Non-pigmented ciliary epithelial cell (primary cell): ENCODE results near the gene PRICKLE2.

ENCODE experiments used
- DNase-seq: peaks from one replicate; pipeline ENCODE4 v3.0.0-alpha.2; 2010; ENCODE audit warnings: low read depth

PRICKLE2 gene

DNA sequence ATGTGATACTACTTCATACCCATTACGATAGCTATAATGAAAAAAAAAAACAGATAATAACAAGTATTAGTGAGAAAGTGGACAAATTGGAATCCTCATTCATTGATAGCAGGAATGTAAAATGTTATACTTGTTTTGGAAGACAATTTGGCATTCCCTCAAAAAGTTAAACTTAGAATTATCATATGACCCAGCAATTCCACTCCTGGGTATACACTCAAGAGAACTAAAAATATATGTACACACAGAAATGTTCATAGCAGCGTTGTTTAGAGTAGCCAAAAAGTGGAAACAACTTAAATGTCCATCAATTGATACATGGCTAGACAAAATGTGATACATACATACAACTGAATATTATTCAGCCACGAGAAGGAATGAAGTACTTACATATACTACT, 69.9 kb downstream of the PRICKLE2 start:
- no peak for DNase-seq

DNA sequence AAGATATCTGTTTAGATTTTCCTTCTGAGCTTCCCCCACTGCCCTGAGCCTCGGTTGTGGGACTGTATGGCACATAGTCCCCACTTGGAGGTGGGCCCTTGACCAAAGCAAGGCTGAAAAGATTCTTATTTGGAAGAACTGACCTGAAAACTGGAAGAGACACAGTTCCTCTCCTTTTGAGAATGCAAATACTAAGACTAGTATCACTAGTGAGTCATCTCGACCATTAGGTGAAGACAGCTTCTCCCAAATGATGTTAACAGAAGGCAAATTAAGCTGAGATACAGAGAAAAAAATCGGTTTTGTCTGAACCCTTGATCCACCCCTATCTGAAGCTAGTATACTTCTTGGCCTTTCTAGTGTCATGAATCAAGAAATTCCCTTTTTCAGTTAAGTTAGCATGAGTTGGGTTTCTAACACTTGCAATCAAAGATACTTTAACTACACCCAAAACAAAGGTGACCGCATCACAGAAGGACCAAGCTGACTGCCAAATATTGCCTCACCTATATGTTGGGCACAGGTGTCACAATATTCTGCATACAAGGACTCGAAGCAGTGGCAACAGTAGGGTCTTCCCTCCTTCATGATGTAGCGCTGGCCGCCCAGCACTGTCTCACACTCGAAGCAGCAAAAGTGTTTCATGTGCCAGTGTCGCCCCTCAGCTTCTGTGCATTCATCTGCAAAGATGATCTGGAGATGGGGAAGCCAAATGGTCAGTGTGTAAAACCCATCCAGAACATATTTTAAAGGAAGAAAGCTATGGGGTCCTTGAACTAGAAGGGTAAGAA, 72.4 kb downstream of the PRICKLE2 start:
- DNase-seq: no peak

GRCh38 chr3:64152086-64152485, 73.2 kb downstream of the PRICKLE2 start:
- no peak for DNase-seq

DNA sequence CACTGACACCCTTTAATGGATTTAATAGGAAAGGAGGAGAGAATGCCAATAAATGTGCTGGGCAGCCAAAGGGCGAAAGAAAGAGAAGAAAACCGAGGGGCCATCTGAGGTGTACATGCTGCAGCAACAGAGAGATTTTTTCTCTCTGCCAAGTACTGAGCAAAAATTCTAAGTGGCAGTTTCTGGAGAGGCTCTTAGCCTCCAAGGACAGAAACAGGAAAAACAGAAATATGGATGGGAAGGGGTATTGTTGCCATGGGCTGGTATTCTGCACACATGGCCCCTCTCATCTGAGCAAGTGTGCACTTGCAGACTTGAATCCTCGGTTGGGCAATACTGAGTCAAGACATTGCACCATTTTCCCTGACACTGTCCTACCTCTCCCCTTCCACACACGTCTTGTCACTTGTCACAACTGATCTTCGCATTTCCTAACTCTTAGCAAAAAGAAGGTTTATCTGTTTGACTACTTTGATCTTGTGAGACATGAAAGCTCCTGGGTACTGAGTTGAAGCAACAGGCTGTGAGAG, 73.9 kb downstream of the PRICKLE2 start:
- no peak for DNase-seq

DNA sequence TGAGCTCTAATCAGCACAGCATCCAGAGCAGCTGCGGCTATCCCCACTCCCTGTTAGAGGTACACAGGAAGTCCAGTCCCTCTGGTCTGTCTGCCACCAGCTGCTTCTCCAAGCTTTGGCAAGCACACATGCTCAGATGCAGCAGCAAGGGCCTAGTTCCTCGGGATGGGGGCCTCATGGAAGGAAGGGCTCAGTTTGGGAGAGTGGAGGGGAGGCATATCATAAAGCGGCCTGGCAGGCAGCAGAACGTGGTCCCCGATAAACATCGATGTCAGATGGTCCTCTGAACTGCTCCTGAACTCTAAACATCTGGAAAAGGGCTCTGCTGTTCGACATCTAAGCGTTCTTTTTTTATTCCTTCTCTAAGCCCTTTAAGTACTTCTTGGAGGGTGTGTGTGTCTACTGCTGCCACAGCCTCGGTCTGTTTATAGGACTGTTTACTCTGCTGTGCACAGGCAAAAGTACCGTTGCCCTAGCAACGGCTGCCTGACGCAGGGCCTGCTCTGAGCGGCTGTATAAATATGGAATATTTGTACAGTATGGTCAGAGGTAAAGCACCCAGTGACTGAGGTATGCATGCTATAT, 74.6 kb downstream of the PRICKLE2 start:
- DNase-seq: peak; percentile 80

- DNase-seq: no peak
These were observed 75.4 kb downstream of the PRICKLE2 start for GRCh38 chr3:64149886-64150285.

- DNase-seq: no peak
These were observed 76.2 kb downstream of the PRICKLE2 start for GRCh38 chr3:64148955-64149653.

GRCh38 chr3:64147211-64147610, 78.1 kb downstream of the PRICKLE2 start:
- no peak for DNase-seq

- no peak for DNase-seq
These were observed 79.8 kb downstream of the PRICKLE2 start for GRCh38 chr3:64145438-64145837.

DNA sequence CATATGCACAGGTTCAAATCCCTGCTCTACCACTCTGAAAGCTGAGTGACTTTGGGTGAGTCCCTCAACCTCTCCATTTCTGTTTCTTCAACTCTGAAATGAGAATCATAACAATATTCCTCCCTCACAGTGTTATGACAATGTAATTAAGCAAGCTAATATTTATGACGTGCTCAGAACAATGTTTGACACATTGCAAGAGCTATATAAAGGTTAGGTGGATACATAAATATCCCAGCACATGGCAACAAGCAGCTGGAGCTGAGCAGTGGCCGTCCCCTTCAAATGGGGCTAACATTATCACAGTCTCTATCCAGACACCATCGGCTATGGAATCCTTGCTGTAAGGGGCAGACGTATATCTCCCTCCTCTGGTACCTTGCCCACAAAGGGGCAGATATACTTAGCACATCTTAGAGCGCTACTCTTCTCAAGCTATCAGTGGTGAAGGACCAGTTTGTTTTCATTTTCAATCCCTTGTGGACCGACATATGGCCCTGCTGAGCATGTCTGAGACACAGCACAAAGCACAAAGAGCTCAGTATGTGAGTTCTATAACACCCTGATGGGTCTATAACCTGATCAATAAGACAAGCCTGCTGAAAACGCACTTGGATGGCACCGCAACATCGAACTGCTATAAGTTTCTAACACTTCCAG, 80.9 kb downstream of the PRICKLE2 start:
- DNase-seq: no peak

GRCh38 chr3:64143409-64144130, 81.7 kb downstream of the PRICKLE2 start:
- peak; percentile 19 for DNase-seq

DNA sequence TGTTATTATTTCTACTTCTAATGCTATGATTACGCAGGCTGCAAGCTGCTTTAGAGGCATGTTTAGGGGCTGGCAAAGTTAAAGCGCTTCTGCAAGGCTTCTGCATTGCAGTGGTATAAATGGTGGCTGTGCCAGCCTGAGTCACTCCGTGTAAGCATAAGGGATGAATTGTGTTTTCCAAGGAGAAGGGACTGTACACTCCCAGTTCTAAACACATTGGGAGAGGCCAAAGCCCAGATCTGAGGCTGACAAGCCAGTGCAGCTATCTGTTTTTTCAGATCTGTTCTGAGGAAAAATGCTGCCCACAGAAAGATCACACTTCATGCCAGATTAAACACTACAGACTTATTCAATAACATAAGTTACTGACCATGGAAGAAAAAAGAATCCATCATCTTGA, 83.8 kb downstream of the PRICKLE2 start:
- DNase-seq: no peak

- DNase-seq: no peak
These were observed 84.6 kb downstream of the PRICKLE2 start for GRCh38 chr3:64140651-64141050.

- no peak for DNase-seq
These were observed 86.5 kb downstream of the PRICKLE2 start for GRCh38 chr3:64138656-64139375.

DNA sequence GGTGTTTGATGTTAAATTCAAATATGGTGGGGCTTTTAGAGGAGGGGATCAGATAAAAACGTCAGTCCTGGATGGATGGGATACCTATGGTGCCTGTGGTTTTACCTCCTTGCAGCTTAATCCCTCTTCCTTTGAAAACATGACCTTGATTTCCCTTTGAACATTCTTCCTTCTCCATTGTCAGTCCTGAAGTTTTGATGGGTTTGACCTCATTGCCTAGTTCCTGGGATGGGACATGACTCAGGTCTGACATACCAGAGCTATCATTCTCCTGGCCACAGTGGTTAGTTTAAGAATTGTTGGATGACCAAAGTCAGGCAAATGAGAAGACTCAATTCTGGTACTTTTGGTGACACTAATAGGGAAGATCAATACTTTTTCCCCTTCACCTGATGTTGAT, 87.2 kb downstream of the PRICKLE2 start:
- DNase-seq: no peak

GRCh38 chr3:64134882-64135281, 90.4 kb downstream of the PRICKLE2 start:
- no peak for DNase-seq

DNA sequence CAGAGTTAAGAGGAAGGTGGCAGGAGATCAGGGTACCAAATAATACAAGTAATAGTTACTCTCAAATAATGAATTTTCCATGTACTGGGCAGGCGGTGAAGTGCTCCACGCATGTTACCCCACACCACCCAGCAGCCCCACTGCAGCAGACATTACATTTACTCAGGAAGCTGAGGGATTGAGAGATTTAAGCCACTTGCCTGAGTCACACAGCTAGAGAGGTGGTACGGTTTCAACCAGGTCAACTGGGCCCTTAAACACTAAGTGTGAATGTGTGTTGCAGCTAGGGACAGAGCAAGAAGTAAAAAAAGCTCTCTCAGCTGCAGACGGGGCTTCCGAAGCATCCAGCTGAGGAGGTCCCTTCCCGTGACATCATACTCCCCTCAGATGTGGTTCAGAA, 91.3 kb downstream of the PRICKLE2 start:
- no peak for DNase-seq

GRCh38 chr3:64133272-64133671, 92.0 kb downstream of the PRICKLE2 start:
- no peak for DNase-seq

- DNase-seq: no peak
These were observed 93.4 kb downstream of the PRICKLE2 start for GRCh38 chr3:64131725-64132469.

- DNase-seq: no peak
These were observed 94.8 kb downstream of the PRICKLE2 start for GRCh38 chr3:64130436-64130835.
